Adipose tissue (tissue), 3 donors: ENCODE data around the gene RNASE8. TPM values are rescaled to one million over a fixed set of nuclear protein-coding genes. Genes with fewer than 3 reads are reported as not detected.

Experiments
- H3K27ac ChIP-seq: one replicate; pipeline ENCODE4 v1.5.1; 2013; ENCODE audit warnings: low read depth, low read length
- WGBS, 3 donors: extraction: QIAGEN DNeasy Blood & Tissue Kit; methylation state at CpG; one replicate each; pipeline ENCODE4 v1.1.7; 2013; 5-methylcytosine and 5-hydroxymethylcytosine counted together
- polyA plus RNA-seq, 3 donors: library from polyadenylated mRNA; stranded (reverse); fragments of 200-250 nt; gene quantifications; one replicate each; pipeline ENCODE4 v1.2.3, GENCODE V29; 2013
- donor health status: healthy with polysubstance abuse.
- donor health status: Bipolar disorder and iron deficiency.
- donor health status: healthy.

RNASE8 gene
- polyA plus RNA-seq, 3 donors = not detected

DNA sequence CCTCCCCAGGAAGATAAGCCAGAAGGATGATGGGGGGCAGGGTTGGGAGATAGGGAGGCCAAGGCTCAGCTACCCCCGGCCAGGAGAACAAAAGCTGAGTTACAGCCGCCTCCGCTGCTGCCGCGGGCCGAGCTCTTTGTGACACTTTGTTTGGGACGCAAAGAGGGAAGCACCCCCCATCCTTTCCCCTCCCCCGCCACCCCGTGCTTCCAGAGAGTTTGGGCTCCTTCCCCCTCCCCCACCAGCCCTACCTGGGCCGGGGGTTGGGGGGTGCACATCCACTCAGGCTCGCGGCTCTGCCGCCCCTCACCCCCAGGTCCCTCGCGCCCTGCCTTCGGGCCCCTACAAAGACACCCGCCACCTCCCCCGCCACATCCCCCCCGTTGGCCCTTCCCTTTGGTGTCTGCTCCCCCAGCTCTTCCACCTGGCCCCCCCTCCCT is 40.0 kb downstream of the RNASE8 start:
- H3K27ac ChIP-seq = no peak overlapping the region
- WGBS, 3 donors = 0 to 9% (median 7%) methylated on average over 3 to 19 of the region's 19 CpGs

DNA sequence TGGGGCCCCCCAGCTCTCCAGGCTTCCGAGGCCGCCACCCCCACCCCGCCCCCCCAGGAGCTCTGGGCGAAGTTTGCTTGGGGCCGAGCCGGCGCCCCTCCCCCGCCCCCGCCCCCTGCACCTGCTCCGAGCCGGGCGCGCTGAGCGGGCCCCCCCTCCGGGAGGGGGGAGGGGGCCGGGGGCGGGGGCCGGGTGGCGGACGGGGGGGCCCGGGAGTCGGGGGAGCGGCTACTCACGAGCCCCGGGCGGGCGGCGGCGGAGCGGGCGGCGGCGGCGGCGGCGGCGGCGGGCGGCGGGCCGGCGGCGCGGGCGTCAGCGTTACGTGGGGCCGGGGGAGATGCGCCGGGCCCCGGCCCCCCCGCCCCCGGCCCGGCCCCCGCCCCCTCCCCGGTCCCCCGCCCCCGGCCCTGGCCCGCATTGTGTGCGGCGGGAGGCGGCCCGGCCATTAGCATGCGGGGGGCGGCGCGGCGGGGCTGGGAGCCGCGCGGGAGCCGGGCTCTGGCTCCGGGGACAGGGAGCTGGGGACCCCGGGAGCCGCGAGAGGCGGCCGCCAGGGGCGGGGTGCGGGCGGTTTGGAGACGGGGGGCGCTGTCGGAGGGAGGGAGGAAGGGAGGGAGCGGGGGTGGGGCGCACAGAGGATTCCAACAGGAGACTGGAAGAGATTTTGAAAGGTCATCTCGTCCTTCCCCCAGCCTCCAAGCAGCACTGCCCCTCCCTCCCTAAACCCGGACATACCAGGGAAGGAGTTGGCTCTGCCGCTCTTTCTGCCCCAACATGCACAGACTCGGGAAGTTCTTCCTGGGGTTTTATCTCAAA is 40.7 kb downstream of the RNASE8 start, which contains the start of gene ZNF219:
ZNF219 (minus strand) TSS at position 580 of the 816 bp plus-strand sequence. CDS start 5,064 bp downstream, outside the sequence.
- 1% methylated on average over 23 to 70 of the region's 90 CpGs for WGBS, 3 donors
- H3K27ac ChIP-seq = no peak within 1 kb of the TSS

DNA sequence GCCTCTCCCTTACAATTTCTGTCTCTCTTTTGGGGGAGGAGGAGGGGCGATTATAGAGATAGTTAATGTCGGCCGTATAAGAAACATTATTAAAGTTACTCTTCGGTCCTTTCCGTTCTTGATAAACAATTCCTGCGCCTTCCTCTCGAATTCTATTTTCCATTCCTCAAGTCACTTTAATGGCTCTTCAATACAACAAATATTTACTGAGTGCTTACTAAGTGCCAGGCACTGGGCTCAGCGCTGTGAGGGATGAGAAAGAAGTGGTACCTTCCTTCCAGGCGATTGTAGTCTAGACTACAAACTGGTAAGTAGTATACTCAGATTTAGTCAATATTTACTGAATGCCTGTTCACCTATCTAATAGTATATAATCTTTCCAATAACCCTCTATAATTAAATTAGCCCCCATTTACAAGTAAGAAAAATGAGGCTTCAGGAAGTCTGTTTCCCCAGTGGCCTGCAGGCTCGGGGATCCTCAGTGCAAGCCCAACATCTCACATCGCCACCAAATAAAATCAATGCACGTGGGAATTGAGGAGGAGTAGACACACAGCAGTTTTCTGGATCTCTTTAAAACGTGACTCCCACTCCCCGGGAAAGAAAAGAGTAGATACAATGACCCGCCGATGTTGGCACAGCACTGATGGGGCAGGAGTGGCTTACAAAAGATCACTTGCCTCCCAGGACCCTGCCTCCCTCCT is 41.4 kb downstream of the RNASE8 start:
- 6 to 15% (median 12%) methylated on average over 16 of the region's 16 CpGs for WGBS, 3 donors
- H3K27ac ChIP-seq = no peak overlapping the region

DNA sequence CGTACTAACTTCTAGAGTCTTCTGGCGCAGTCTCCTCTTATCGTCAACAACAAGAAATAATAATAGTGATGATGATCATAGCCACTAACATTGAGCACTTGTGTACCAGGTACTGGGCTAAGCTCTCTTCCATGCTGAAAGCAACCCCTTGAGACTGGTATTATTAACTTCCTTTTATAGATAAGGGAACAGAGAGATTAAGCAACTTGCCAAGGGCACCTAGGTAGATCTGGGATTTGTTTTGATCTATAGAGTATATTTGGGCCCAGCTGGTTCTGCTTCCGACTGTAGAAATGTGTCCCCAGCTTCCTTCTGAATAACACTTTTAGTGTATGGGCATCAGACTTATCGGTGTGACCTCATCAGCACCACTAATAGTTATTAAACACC is 42.0 kb downstream of the RNASE8 start:
- H3K27ac ChIP-seq = no peak overlapping the region

DNA sequence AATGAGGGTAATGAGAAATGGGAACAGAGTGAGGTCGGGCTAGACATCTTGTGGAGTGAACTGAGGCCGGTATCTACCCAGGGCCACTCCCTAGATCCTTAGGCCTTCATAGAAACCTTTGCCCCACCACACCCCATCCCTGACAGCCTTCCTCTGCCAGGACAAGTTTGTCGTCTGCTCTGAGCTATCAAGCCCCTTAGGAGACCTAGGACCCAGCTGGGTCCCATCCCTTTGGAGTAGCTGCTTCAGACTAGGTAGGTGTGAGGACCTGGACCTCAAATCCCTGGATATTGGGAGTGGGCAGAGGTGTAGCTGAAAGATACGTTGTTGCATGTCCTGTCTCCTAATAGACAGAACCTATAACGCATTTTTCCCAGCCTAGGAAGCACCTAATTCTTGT is 43.3 kb downstream of the RNASE8 start, which contains the start of gene TMEM253:
TMEM253 (plus strand) TSS at position 136 of the 400 bp plus-strand sequence. CDS start 278 bp downstream, outside the sequence.
- H3K27ac ChIP-seq = no peak within 1 kb of the TSS
- 81 to 83% (median 82%) methylated on average over 5 of the region's 5 CpGs for WGBS, 3 donors

More for the DNA sequence above, 42.0 kb downstream of the RNASE8 start:
- WGBS, 3 donors = 58 to 80% (median 79%) methylated on average over 5 of the region's 5 CpGs

DNA sequence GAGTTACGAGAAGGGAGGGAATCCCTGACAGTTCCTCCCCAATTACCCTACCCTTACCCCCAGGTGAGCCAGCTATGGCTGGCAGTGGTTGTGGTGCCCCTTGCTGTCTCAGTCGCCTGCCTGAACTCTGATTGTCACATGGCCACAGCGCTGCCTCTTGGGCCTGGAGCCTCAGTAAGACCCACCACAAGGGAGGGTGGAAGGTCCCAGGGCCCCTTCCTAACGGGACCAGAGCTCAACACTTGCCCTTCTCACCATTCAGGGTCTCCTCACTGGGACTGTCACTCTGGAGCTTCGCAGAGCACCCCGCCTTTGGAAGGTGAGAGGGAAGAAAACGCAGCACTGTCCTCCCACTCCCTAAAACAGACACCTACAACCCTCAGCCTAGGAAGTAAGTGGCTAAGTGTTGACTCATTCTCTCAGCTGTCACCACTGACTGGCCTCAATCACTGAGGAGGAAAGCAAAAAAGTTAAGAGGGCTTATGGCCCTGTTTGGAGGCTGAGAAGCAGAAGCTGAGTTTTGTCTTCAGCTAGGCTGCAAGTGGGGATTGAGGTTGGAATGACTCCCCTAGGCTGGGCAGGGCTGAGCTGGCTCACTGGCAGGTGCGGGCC is 44.3 kb downstream of the RNASE8 start:
- H3K27ac ChIP-seq = no peak overlapping the region
- whole genome bisulfite sequencing, 3 donors = 87 to 91% (median 89%) methylated on average over 8 of the region's 8 CpGs

DNA sequence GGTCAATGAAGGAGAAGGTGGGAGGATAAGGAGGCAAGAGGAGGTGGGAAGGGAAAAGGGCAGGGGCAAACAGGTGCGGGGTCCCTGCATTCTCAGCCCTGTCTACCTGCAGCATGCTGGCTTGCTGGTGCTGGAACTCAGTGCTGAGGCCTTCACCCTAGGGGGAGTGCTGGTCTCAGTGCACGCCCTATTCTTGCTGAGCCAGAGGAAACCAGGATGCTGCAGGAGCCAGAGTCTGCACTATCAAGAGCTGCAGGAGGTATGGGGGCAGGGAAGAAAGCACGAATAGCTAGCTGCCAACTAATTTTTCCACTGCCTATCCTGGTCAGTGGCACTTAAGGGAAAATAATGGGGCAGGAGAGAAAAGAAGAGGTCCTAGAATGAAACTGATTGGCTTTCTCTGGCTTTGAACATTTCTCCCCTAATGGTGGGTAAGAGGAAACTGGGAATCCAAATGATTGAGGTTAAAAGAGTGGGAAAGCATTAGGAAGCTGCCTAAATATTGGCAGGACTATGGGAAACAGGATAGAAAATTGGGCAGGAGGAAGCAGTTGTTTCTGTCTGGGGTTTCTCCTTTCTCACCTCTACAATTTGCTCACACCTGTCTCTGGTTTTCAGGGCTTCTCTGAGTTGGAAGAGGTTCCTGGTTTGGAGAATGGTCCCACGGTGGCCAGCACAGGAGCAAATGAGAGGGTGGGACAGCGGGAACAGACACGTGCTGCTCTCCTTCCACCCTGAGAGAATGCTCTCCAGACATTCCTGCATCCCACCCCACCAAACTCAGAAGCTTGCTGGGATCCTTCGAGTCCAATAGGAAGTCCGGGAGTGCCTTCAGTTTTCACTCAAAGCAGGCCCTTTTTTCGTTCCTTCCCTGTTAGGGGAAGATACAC is 45.1 kb downstream of the RNASE8 start:
- WGBS, 3 donors = 19 to 23% (median 20%) methylated on average over 9 of the region's 9 CpGs
- no peak overlapping the region for H3K27ac ChIP-seq

DNA sequence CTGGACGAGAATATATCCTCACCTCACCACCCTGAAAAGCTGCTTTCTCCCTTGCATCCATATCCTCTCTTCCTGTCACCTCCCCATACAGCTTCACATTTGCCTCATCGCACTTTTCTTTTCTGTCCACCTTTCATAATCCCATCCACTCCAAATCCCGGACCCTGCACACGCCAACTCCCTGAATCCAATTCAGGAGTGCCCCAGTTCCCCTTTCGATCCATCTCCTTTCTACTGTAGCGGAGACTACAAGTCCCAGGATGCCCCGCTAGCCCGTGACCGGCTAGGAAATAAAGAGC is 45.7 kb downstream of the RNASE8 start:
- 1% methylated on average over 9 of the region's 9 CpGs for WGBS, 3 donors
- H3K27ac ChIP-seq = peak overlapping the region; percentile 76

DNA sequence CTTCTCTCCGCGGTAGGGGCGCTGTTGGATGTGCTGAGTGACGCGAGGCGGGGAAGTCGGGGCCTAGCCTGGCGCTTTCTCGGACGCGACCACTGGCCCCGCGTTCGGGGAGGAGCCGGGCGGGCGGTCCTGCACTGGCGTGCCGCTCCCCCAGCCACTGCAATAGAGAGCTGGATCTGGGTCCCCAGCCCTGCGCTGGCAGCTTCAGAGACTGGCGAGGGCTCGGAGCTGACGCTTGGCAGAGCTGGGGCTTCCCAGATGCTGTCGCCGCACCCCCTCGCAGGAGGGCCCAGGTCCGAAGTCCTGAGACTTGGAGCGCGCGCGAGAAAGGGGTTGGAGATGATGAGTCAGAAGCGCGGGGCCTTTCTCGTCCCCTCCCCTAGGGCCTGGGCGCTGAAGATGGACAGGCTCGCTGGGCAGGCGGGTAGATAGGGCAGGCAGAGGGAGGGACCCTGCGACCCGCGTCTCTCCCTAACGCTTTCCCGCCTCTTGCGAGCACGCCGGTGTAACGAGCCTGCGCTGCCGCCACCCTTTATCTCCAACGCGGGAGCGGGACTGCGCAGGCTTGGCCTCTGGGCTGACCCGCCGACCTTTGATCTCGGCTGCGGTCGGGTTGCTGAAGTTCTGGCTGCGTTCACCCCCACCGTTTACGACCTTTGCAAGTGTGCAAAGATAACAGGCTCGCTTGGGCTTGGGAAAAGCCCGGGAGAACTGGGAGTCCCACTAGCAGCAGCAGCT is 46.3 kb downstream of the RNASE8 start:
- peak overlapping the region; percentile 76 for H3K27ac ChIP-seq
- WGBS, 3 donors = 0% methylated on average over 59 to 62 of the region's 62 CpGs

DNA sequence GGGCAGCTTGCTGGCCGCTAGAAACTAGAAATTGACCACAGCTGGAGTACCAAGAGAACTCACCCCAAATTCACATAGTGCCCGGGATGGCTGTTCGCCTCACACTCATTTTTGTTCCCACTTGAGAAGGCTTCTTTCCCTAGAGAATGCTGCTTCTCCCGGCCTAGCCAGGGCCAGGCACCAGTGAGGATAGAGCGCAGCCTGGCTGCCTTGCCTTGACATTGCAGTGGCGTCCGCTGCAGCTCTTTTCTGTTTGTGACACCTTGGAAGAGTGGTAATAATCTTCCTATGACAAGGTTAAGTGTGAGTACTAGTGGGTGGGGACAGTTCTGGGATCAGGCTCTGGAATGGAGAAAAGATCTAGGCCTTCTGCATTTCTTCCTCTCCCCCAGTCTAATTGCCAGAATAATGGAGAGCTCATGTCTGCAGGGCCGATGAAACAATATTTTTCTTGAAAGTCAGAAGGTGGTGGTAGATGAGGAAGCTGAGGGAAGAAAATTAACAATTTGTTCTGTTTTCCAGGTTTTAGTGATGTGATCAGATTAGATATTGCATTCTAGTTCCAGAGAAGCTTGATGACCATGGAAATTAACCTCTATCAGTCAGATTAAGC is 46.9 kb downstream of the RNASE8 start:
- WGBS, 3 donors = 3 to 8% (median 7%) methylated on average over 8 of the region's 8 CpGs
- H3K27ac ChIP-seq = peak overlapping the region; percentile 7

DNA sequence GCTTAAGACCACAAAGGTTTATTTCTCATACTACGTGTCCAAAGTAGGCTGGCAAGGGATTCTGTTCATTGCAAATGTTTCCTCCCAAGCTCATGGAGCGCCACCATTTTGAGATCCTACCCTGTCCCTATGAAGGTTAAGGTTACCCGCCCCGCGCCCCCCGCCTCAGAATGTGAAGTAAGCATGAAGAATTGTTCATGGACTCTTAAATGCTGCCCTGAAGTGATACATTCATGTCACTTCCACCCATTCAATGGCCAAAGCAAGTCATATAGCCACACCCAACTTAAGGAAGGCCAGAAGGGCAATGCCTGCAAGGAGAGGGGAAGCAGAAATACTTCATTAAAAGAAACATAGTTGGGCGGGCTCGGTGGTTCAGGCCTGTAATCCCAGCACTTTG is 47.5 kb downstream of the RNASE8 start:
- H3K27ac ChIP-seq = no peak overlapping the region
- 80 to 83% (median 82%) methylated on average over 8 of the region's 8 CpGs for WGBS, 3 donors

DNA sequence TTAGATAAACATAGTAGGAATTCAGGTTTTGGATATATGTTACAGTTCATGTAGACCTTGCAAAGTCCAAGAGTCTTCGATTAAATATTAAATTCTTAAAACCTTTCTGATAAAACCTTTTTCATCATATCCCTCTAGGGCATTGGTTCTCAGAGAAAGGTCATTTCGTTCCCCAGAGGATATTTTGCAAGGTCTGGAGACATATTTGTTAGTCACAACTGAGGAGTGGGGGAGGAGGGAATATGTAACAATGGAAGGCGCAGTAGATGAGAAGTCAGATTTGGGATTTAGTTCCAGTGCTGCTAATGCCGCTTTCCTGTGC is 48.5 kb downstream of the RNASE8 start:
- no peak overlapping the region for H3K27ac ChIP-seq
- 36 to 62% (median 52%) methylated on average over 4 of the region's 4 CpGs for WGBS, 3 donors

DNA sequence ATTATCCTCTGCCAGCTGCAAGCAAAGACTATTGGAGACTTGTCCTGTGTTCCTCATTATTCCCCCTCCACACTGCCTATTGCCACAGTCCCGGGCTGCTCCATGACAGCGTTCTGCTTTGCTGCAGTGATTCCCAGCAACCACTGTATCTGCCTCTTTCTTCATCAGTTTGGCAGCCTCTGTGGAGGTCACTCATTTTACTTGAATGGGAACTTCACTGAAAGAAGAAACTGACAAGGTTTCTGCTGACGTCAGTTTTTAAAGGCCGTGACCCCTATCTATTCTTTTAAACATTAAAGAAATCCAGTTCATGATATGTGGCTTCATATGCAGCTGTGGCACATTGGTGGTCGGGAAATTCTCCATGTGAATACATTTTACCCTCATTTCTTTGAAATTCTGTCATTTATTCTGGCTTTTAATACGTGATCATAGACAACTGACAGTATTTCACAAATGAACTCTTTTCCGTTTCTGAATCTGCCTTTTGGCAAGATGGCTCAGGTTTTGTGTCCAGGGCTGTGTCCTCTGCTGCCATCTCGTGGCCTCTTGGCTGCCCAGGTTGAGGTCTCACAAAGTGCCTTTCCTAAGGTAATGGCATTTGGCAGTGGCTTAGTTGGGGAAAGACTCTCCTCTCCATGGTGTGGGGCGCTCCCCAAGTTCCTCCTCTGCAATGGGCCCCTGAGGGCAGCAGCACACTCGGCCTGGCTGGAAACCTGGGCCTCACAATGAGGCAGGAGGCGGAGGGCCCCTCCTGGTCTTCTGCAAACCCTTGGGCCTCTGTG is 49.1 kb downstream of the RNASE8 start:
- no peak overlapping the region for H3K27ac ChIP-seq
- 8 to 14% (median 12%) methylated on average over 11 of the region's 11 CpGs for WGBS, 3 donors

DNA sequence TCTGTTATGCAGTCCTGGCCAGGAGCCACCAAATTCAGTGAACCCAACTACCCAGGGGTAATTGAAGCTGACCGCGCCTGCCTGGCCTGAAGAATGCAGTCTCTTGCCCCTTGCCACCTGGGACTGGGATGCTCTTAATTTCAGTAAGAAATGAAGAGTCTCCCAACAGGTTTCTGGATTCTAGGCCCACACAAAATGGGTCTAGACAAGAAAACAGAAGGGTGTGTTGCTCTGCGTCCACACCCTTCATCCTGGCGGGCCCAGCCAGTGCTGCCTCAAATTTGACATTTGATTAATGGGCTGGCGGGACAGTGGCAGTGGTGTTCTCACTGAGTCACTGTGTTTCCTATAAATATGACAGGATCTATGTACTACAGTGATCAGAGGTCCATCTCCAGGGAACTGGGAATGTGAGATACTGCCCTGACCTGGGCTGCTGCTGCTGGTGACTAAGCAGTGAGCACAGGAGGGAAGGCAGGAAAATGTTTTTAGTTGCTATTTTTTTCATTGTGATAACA is 49.7 kb downstream of the RNASE8 start:
- no peak overlapping the region for H3K27ac ChIP-seq
- 47 to 65% (median 47%) methylated on average over 5 of the region's 5 CpGs for WGBS, 3 donors
